Skeletal muscle satellite cell (primary cell): Measurements from ENCODE around the gene CDC14A.

Experiments used
- H3K27me3 ChIP-seq: 2 replicates; pipeline ENCODE4 v1.7.0; 2013; ENCODE audit warnings: low read length; ENCODE audit not compliant: control insufficient read depth, insufficient read depth
- H3K36me3 ChIP-seq: 2 replicates; pipeline ENCODE4 v1.7.0; 2013; ENCODE audit warnings: mild to moderate bottlenecking, control low read depth, low read length; ENCODE audit not compliant: insufficient read depth
- H3K4me1 ChIP-seq: 2 replicates; pipeline ENCODE4 v1.7.0; 2013; ENCODE audit warnings: low read length; ENCODE audit not compliant: control insufficient read depth, insufficient read depth
- H3K4me2 ChIP-seq: 2 replicates; pipeline ENCODE4 v1.7.0; 2013; ENCODE audit warnings: mild to moderate bottlenecking, low read length
- H3K4me3 ChIP-seq: 2 replicates; pipeline ENCODE4 v1.7.0; 2013; ENCODE audit warnings: low read length
- H3K9ac ChIP-seq: 2 replicates; pipeline ENCODE4 v1.7.0; 2013; ENCODE audit warnings: mild to moderate bottlenecking, low read depth, low read length, moderate library complexity
- H3K9me3 ChIP-seq: replicated peaks from 2 replicates; pipeline ENCODE4 v1.7.0; 2013; ENCODE audit warnings: mild to moderate bottlenecking, control low read depth, low read length

The CDC14A gene

GRCh38 chr1:100456880-100457279 is 104.6 kb downstream of the CDC14A start:
- no peaks in the 10 kb centered on the region for H3K4me1 ChIP-seq

DNA sequence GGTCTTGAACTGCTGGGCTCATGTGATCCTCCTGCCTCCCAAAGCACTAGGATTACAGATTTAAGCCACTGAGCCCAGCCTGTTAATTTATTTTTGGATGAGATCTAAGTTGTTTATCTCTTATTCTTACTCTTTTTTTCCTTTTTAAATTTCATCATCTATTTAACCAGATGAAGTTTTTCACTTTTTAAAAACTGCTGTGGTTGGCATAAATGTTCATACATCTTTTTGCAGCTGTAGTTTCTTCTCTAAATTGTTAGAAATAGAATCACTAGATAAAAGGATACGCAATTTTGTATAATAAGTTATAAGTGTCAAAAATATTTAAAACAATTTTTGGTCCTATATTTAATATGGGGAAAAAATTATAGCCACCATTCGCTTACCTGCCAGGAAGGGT is 105.4 kb downstream of the CDC14A start:
- H3K9me3 ChIP-seq = no peaks in the 10 kb centered on the region
- H3K4me3 ChIP-seq = no peak overlapping the region
- H3K9ac ChIP-seq = no peak overlapping the region
- H3K36me3 ChIP-seq = no peaks in the 10 kb centered on the region
- H3K4me1 ChIP-seq = no peaks in the 10 kb centered on the region
- H3K4me2 ChIP-seq = no peak overlapping the region
- no peaks in the 10 kb centered on the region for H3K27me3 ChIP-seq

More at GRCh38 chr1:100456880-100457279, 104.6 kb downstream of the CDC14A start:
- H3K27me3 ChIP-seq = no peaks in the 10 kb centered on the region
- H3K4me3 ChIP-seq = no peak overlapping the region
- H3K36me3 ChIP-seq = no peaks in the 10 kb centered on the region
- H3K9ac ChIP-seq = no peak overlapping the region
- no peaks in the 10 kb centered on the region for H3K9me3 ChIP-seq
- no peak overlapping the region for H3K4me2 ChIP-seq

- Histone ChIP-seq H3K4me3 (no peak overlapping the region), H3K9me3 (no peaks in the 10 kb centered on the region), H3K4me1 (peaks cover 1% of the 10 kb centered on the region), H3K9ac (peak overlapping the region; percentile 20), H3K4me2 (no peak overlapping the region), H3K36me3 (no peaks in the 10 kb centered on the region), H3K27me3 (no peaks in the 10 kb centered on the region)
Measured at GRCh38 chr1:100458661-100459357, 106.5 kb downstream of the CDC14A start.

DNA sequence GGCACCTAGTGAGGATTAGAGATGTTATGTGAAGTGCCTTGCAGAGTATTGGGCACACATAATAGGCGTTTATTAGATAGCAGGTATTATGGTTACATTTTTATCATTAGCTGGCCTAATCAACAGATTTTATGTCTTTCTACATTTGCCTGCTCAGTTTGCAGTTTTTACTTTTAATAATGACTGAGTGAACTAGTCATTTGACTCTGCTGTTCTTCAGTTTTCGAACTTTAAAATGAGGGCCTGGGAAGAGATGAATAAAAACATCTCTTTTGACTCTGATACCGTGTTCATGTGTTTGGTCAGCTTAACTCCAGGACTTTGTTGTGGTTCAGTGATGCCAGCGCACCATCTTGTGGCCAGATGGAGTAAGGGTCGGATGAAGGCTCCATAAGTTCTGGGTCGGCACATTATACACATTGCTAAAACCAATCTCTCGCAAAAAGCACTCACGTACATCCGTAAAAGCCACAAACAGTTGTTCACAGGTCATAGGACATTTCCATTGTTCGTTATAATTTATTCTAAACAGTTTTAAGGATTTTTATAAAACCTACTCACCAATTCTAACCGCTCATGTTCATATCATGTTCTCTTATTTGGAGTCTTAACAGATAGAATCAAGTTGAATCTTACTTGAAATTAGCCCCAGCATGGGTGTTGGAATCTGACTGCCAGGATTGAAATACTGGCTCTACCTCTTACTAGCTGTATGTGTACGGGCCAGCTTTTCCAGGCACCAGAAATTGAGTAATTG is 107.2 kb downstream of the CDC14A start:
- Histone ChIP-seq H3K9me3 (no peaks in the 10 kb centered on the region), H3K27me3 (no peaks in the 10 kb centered on the region), H3K36me3 (no peaks in the 10 kb centered on the region), H3K4me2 (peak overlapping the region; percentile 14), H3K9ac (peak overlapping the region; percentile 20), H3K4me1 (peaks cover 4% of the 10 kb centered on the region), H3K4me3 (no peak overlapping the region)

- H3K27me3 ChIP-seq = no peaks in the 10 kb centered on the region
- H3K9me3 ChIP-seq = no peaks in the 10 kb centered on the region
- H3K4me2 ChIP-seq = no peak overlapping the region
- no peak overlapping the region for H3K9ac ChIP-seq
- H3K36me3 ChIP-seq = no peaks in the 10 kb centered on the region
- peaks cover 4% of the 10 kb centered on the region for H3K4me1 ChIP-seq
- no peak overlapping the region for H3K4me3 ChIP-seq
Measured at GRCh38 chr1:100461222-100461621, 108.9 kb downstream of the CDC14A start.

DNA sequence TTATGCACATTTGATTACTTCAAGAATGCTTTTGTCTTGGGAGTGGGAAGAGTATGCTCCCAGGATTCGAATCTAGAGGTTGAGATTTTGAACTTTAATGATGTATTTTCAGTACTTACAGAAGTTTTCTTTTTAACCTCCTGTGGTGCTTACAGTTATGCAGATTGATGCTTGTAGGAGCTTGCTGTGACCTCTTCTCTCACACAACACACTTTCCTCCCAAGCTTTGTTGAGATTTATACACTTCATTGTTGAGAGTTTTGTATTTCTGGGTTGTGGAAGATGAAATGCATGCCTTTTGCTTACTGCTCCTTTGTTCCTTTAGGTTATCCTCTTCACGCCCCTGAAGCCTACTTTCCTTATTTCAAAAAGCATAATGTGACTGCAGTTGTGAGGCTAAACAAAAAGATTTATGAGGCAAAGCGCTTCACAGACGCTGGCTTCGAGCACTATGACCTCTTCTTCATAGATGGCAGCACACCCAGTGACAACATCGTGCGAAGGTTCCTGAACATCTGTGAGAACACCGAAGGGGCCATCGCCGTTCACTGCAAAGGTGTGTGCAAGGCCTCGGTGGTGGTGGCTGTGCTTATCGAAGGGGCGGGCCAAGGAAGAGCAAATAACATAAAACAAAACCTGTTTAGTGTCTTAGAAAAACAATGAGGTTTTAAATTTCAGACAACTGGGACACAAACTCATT is 110.2 kb downstream of the CDC14A start:
- Histone ChIP-seq H3K9me3 (no peaks in the 10 kb centered on the region), H3K9ac (no peak overlapping the region), H3K4me1 (peaks cover 4% of the 10 kb centered on the region), H3K4me3 (no peak overlapping the region), H3K27me3 (no peaks in the 10 kb centered on the region), H3K4me2 (no peak overlapping the region), H3K36me3 (peaks cover under 1% of the 10 kb centered on the region)

DNA sequence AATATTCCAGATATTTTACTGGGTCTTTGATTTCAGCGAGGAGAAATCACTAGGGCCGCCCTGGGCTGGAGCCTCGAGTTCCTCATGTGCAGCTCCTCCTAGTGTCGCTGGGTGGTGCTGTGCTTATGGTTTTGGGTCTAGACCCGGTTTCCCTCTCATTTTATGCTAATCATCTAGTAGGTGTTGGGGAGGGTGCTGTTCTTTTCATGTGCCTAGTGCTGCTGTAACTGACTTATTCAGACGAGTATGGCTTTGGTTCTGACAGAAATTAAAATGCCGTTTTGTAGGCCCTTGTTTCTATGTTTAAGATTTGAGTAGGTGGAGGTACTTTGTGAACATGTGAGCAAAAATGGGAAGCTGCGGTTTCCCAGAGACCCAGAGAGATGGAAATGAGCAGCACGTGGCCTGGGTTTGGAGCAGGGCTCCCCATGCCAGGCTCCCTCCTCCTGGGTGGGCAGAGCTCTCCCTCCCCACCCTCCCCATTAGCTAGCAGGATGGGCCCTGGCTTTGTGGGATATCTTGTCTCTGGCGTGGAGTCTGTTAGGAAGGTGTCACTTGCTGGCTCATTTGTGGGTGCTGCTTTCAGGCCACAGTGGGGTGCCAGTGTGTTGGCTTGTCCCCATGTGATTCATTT is 111.6 kb downstream of the CDC14A start:
- Histone ChIP-seq H3K9me3 (no peaks in the 10 kb centered on the region), H3K4me1 (peaks cover 4% of the 10 kb centered on the region), H3K4me2 (no peak overlapping the region), H3K9ac (peak overlapping the region; percentile 17), H3K4me3 (no peak overlapping the region), H3K27me3 (no peaks in the 10 kb centered on the region), H3K36me3 (peaks cover 3% of the 10 kb centered on the region)

GRCh38 chr1:100469578-100469977 is 117.3 kb downstream of the CDC14A start:
- no peaks in the 10 kb centered on the region for H3K4me1 ChIP-seq
- peaks cover 3% of the 10 kb centered on the region for H3K36me3 ChIP-seq
- no peak overlapping the region for H3K4me2 ChIP-seq

DNA sequence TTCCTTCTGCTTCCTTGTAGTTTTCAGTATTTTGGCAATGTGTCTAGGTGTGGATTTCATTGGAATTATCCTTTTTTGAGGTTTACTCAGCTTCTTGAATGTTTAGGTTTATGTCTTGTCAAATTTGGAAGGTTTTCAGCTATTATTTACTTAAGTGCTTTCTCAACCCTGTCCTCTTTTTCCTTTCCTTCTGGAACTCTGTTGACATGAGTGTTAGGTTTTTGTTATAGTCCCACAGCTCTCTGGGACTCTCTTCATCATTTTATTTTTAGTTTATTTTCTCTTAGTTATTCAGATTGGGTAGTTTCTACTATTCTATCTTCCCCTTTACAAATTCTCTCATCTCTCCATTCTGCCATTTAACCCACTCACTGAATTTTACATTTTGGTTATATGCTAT is 122.5 kb downstream of the CDC14A start:
- Histone ChIP-seq H3K4me3 (no peak overlapping the region), H3K4me1 (peaks cover 5% of the 10 kb centered on the region), H3K9me3 (no peaks in the 10 kb centered on the region), H3K9ac (no peak overlapping the region), H3K27me3 (no peaks in the 10 kb centered on the region), H3K4me2 (no peak overlapping the region), H3K36me3 (no peaks in the 10 kb centered on the region)

More at GRCh38 chr1:100469578-100469977, 117.3 kb downstream of the CDC14A start:
- Histone ChIP-seq H3K9ac (no peak overlapping the region), H3K4me3 (no peak overlapping the region), H3K27me3 (no peaks in the 10 kb centered on the region), H3K9me3 (no peaks in the 10 kb centered on the region)

- no peak overlapping the region for H3K4me2 ChIP-seq
- peaks cover 15% of the 10 kb centered on the region for H3K4me1 ChIP-seq
- no peak overlapping the region for H3K4me3 ChIP-seq
- H3K9me3 ChIP-seq = no peaks in the 10 kb centered on the region
- no peak overlapping the region for H3K9ac ChIP-seq
- no peaks in the 10 kb centered on the region for H3K27me3 ChIP-seq
- no peaks in the 10 kb centered on the region for H3K36me3 ChIP-seq
Measured at GRCh38 chr1:100476735-100477290, 124.5 kb downstream of the CDC14A start.

- no peaks in the 10 kb centered on the region for H3K27me3 ChIP-seq
Measured at GRCh38 chr1:100478816-100479215, 126.5 kb downstream of the CDC14A start.

More at GRCh38 chr1:100478816-100479215, 126.5 kb downstream of the CDC14A start:
- Histone ChIP-seq H3K4me2 (no peak overlapping the region), H3K36me3 (no peaks in the 10 kb centered on the region), H3K4me3 (no peak overlapping the region), H3K4me1 (peaks cover 23% of the 10 kb centered on the region), H3K9ac (no peak overlapping the region), H3K9me3 (no peaks in the 10 kb centered on the region)
